Gastrocnemius medialis (tissue), 4 donors: ENCODE measurements around the gene EPHB6. TPM values are rescaled to one million over a fixed set of nuclear protein-coding genes. Genes with fewer than 3 reads are reported as not detected.

Source experiments
- ATAC-seq, 2 donors: fragments of 150-250 bp; one replicate each; pipeline ENCODE4 v1.9.1; 2016
- DNase-seq, 2 donors: peaks; one replicate each; pipeline ENCODE4 v3.0.0-alpha.2; 2019
- H3K27ac ChIP-seq, 4 donors: fragments of 200-600 bp; sonication (generic); 1 replicate in 1 of 4; 2 replicates in 3 of 4; pipeline ENCODE4 v1.5.1; 2016 to 2018; ENCODE audit warnings: mild to moderate bottlenecking in 2 of 4, moderate library complexity in 1 of 4
- H3K27me3 ChIP-seq, 3 donors: fragments of 200-600 bp; sonication (generic) in 2 of 3; 1 replicate in 1 of 3; 2 replicates in 2 of 3; pipeline versions ENCODE4 v1.5.1 to v1.6.0; 2016 to 2019; ENCODE audit warnings: mild to moderate bottlenecking in 1 of 3, moderate library complexity in 1 of 3
- H3K36me3 ChIP-seq, 2 donors: fragments of 200-600 bp; sonication (generic) in 1 of 2; one replicate each; pipeline ENCODE4 v1.5.1; 2017 to 2018
- H3K4me1 ChIP-seq, 2 donors: fragments of 200-600 bp; sonication (generic) in 1 of 2; one replicate each; pipeline ENCODE4 v1.5.1; 2016 to 2017; ENCODE audit warnings: mild to moderate bottlenecking in 2 of 2
- H3K4me3 ChIP-seq, 4 donors: fragments of 200-600 bp; sonication (generic) in 3 of 4; 1 replicate in 1 of 4; 2 replicates in 3 of 4; pipeline ENCODE4 v1.5.1; 2016 to 2019; ENCODE audit warnings: mild to moderate bottlenecking in 2 of 4
- H3K9me3 ChIP-seq, 3 donors: fragments of 200-600 bp; sonication (generic) in 2 of 3; 1 replicate in 1 of 3; 2 replicates in 2 of 3; pipeline ENCODE4 v1.5.1; 2016 to 2019
- CTCF ChIP-seq, 5 experiments: fragments of 450-650 bp in 3 of 5; fragments of 200-600 bp in 2 of 5; sonication (generic) in 2 of 5; IDR thresholded peaks in 4 of 5; conservative IDR thresholded peaks in 1 of 5; 1 replicate in 4 of 5; 2 replicates in 1 of 5; pipeline ENCODE4 v1.5.1; 2016 to 2019; ENCODE audit warnings: antibody characterized with exemption in 5 of 5, mild to moderate bottlenecking in 3 of 5, moderate library complexity in 3 of 5
- POLR2A ChIP-seq, 2 donors: fragments of 450-650 bp; IDR thresholded peaks; one replicate each; pipeline ENCODE4 v1.6.1; 2017; ENCODE audit warnings: antibody characterized with exemption in 2 of 2, mild to moderate bottlenecking in 2 of 2, moderate library complexity in 2 of 2
- in situ Hi-C, 4 donors: fragments of 200-750 bp; cut with MboI; loops; one replicate each; pipeline versions ENCODE4 v1.15.0 to v1.8.0; 2017; ENCODE audit warnings: low sequenced_read_pairs in 4 of 4
- intact Hi-C: fragments of 100-400 bp; cut with DNase I; formaldehyde crosslinking; loops from one replicate; pipeline ENCODE4 v1.15.1; 2023; ENCODE audit warnings: low total_unique reads
- total RNA-seq, 4 donors: library from RNA; depleted of rRNA; stranded (reverse); fragments of >200 nt; gene quantifications; one replicate each; pipeline versions ENCODE4 v1.1.0 to v1.2.3, GENCODE V29; 2016

EPHB6 gene
- total RNA-seq, 4 donors from 2014 or later, result 2.0 to 8.9 (median 2.8) TPM

GRCh38 chr7:142890874-142891485, 36.1 kb downstream of the EPHB6 start:
- in situ Hi-C loops (no loop called here), intact Hi-C loops (no loop called here)
- TF ChIP-seq CTCF (IDR thresholded peaks at IDR 0.05 in 4 of 5, conservative IDR thresholded peaks at IDR 0.05 in 1 of 5) (no peak), POLR2A (IDR thresholded peaks at IDR 0.05) (no peak)
- Histone ChIP-seq H3K27ac (no peak overlapping the region), H3K27me3 (peaks cover 0 to 4% (median 0%) of the 10 kb centered on the region in 3 donors), H3K4me3 (no peak overlapping the region), H3K36me3 (no peaks in the 10 kb centered on the region), H3K4me1 (no peaks in the 10 kb centered on the region), H3K9me3 (no peaks in the 10 kb centered on the region)
- DNase-seq (no peak), ATAC-seq (no peak)

- DNase-seq (no peak), ATAC-seq (no peak)
- H3K27ac ChIP-seq, result no peak overlapping the region
- no peaks in the 10 kb centered on the region for H3K4me1 ChIP-seq
- TF ChIP-seq POLR2A (IDR thresholded peaks at IDR 0.05) (no peak), CTCF (IDR thresholded peaks at IDR 0.05 in 4 of 5, conservative IDR thresholded peaks at IDR 0.05 in 1 of 5) (no peak)
- H3K9me3 ChIP-seq, result no peaks in the 10 kb centered on the region
- in situ Hi-C loops (no loop called here), intact Hi-C loops (no loop called here)
- H3K36me3 ChIP-seq, result no peaks in the 10 kb centered on the region
- peaks cover 0 to 4% (median 0%) of the 10 kb centered on the region in 3 donors for H3K27me3 ChIP-seq
- no peak overlapping the region for H3K4me3 ChIP-seq
Measured at GRCh38 chr7:142891490-142892082, 36.7 kb downstream of the EPHB6 start.

GRCh38 chr7:142892951-142893350, 38.1 kb downstream of the EPHB6 start:
- ATAC-seq (no peak), DNase-seq (no peak)
- no peak for TF ChIP-seq POLR2A (IDR thresholded peaks at IDR 0.05)
- TF ChIP-seq CTCF (IDR thresholded peaks at IDR 0.05 in 4 of 5, conservative IDR thresholded peaks at IDR 0.05 in 1 of 5), result no peak
- Histone ChIP-seq H3K4me3 (no peak overlapping the region), H3K4me1 (no peaks in the 10 kb centered on the region), H3K9me3 (no peaks in the 10 kb centered on the region), H3K27me3 (peaks cover 0 to 4% (median 0%) of the 10 kb centered on the region in 3 donors), H3K36me3 (no peaks in the 10 kb centered on the region), H3K27ac (no peak overlapping the region)
- intact Hi-C loops, result no loop called here
- in situ Hi-C loops, result no loop called here

GRCh38 chr7:142894112-142894984, 39.5 kb downstream of the EPHB6 start:
- no peaks in the 10 kb centered on the region for H3K9me3 ChIP-seq
- no peak overlapping the region for H3K4me3 ChIP-seq
- no peak overlapping the region for H3K27ac ChIP-seq
- H3K36me3 ChIP-seq, result no peaks in the 10 kb centered on the region
- in situ Hi-C loops, result no loop called here
- ATAC-seq, result no peak
- intact Hi-C loops, result no loop called here
- TF ChIP-seq POLR2A (IDR thresholded peaks at IDR 0.05) (no peak), CTCF (IDR thresholded peaks at IDR 0.05 in 4 of 5, conservative IDR thresholded peaks at IDR 0.05 in 1 of 5) (no peak)
- DNase-seq, result no peak
- peaks cover 0 to 4% (median 0%) of the 10 kb centered on the region in 3 donors for H3K27me3 ChIP-seq
- no peaks in the 10 kb centered on the region for H3K4me1 ChIP-seq
